B cell (primary cell): ENCODE results near the gene PDC. TPM values are rescaled to one million over a fixed set of nuclear protein-coding genes. Genes with fewer than 3 reads are reported as not detected.

Experiments
- ATAC-seq: fragments of 200-7000 bp; cut with Tn5 transposase; one replicate; pipeline ENCODE4 v1.10.0; 2021; ENCODE audit warnings: low read depth, mild to moderate bottlenecking, moderate number of reproducible peaks, moderate library complexity
- CTCF ChIA-PET: fragments of 350-600 bp; sonication (Branson Sonifier 250); formaldehyde crosslinking; loops from one replicate; lab custom pipeline; 2021; ENCODE audit warnings: antibody characterized with exemption, inconsistent platforms; lab: Charles Lee
- POLR2A ChIA-PET: fragments of 350-600 bp; sonication (Branson Sonifier 250); formaldehyde crosslinking; loops from one replicate; lab custom pipeline; 2021; ENCODE audit warnings: antibody characterized with exemption; lab: Charles Lee
- DNase-seq: peaks from one replicate; pipeline ENCODE4 v3.0.0; 2013
- H2AFZ ChIP-seq: 2 replicates; pipeline ENCODE4 v1.6.1; 2012; ENCODE audit warnings: mild to moderate bottlenecking, low read depth, low read length; ENCODE audit not compliant: insufficient read depth, poor library complexity, severe bottlenecking
- H3K27ac ChIP-seq, 2 donors: 1 replicate in 1 of 2; 2 replicates in 1 of 2; pipeline ENCODE4 v1.5.1; 2012 to 2013; ENCODE audit warnings: low read length in 2 of 2, mild to moderate bottlenecking in 2 of 2, moderate library complexity in 1 of 2
- H3K27me3 ChIP-seq, 4 experiments: fragments of 200-600 bp in 1 of 4; sonication (generic) in 1 of 4; replicated peaks in 1 of 4; 1 replicate in 2 of 4; 2 replicates in 2 of 4; pipeline versions ENCODE4 v1.6.1 to v1.7.0; 2013 to 2016; ENCODE audit warnings: low read length in 3 of 4, mild to moderate bottlenecking in 2 of 4, mixed read lengths in 1 of 4, moderate library complexity in 1 of 4; ENCODE audit not compliant: insufficient read depth in 4 of 4, control insufficient read depth in 3 of 4; ENCODE audit errors: control extremely low read depth in 1 of 4
- H3K36me3 ChIP-seq, 2 experiments: replicated peaks in 1 of 2; 1 replicate in 1 of 2; 2 replicates in 1 of 2; pipeline versions ENCODE4 v1.6.1 to v1.7.1; 2013; ENCODE audit warnings: low read length in 1 of 2; ENCODE audit not compliant: insufficient read depth in 2 of 2, control insufficient read depth in 1 of 2; ENCODE audit errors: control extremely low read depth in 1 of 2, extremely low read depth in 1 of 2
- H3K4me1 ChIP-seq, 2 donors: fragments of 200-600 bp in 1 of 2; sonication (generic) in 1 of 2; 1 replicate in 1 of 2; 2 replicates in 1 of 2; pipeline versions ENCODE4 v1.5.1 to v1.6.1; 2013 to 2017; ENCODE audit warnings: low read length in 2 of 2; ENCODE audit not compliant: control insufficient read depth in 2 of 2, insufficient read depth in 2 of 2
- H3K4me2 ChIP-seq: replicated peaks from 2 replicates; pipeline ENCODE3; 2012; ENCODE audit warnings: mild to moderate bottlenecking, low read depth, low read length; ENCODE audit not compliant: poor library complexity, severe bottlenecking
- H3K4me3 ChIP-seq, 5 experiments: fragments of 200-600 bp in 1 of 5; sonication (generic) in 1 of 5; 1 replicate in 3 of 5; 2 replicates in 2 of 5; pipeline versions ENCODE4 v1.5.1 to v1.7.0; 2011 to 2016; ENCODE audit warnings: low read length in 4 of 5, mild to moderate bottlenecking in 4 of 5, low read depth in 2 of 5, control low read depth in 1 of 5, moderate library complexity in 1 of 5; ENCODE audit not compliant: insufficient read depth in 1 of 5; ENCODE audit errors: control extremely low read depth in 1 of 5, extremely low read depth in 1 of 5
- H3K79me2 ChIP-seq: fragments of 200-600 bp; sonication (generic); one replicate; pipeline ENCODE4 v1.6.0; 2016; ENCODE audit warnings: low read length; ENCODE audit not compliant: control insufficient read depth, insufficient read depth
- H3K9ac ChIP-seq: fragments of 200-600 bp; sonication (generic); 2 replicates; pipeline ENCODE4 v1.6.1; 2017; ENCODE audit warnings: mild to moderate bottlenecking, low read length, moderate library complexity
- H3K9me3 ChIP-seq, 3 donors: one replicate each; pipeline versions ENCODE4 v1.6.1 to v1.7.1; 2013; ENCODE audit warnings: low read length in 2 of 3; ENCODE audit not compliant: control insufficient read depth in 2 of 3, insufficient read depth in 1 of 3; ENCODE audit errors: control extremely low read depth in 1 of 3
- H4K20me1 ChIP-seq: 2 replicates; pipeline ENCODE4 v1.6.0; 2012; ENCODE audit warnings: mild to moderate bottlenecking, low read length; ENCODE audit not compliant: insufficient read depth, control insufficient read depth, poor library complexity, severe bottlenecking
- H3K27ac Mint-ChIP-seq: one replicate; pipeline ENCODE4 v1.8.0; 2021; ENCODE audit warnings: mixed read lengths
- H3K27me3 Mint-ChIP-seq: one replicate; pipeline ENCODE4 v1.8.0; 2021; ENCODE audit warnings: mixed read lengths
- H3K4me1 Mint-ChIP-seq: one replicate; pipeline ENCODE4 v1.8.0; 2021; ENCODE audit warnings: mixed read lengths
- H3K4me3 Mint-ChIP-seq: one replicate; pipeline ENCODE4 v1.8.0; 2021; ENCODE audit warnings: mixed read lengths
- H3K9me3 Mint-ChIP-seq: one replicate; pipeline ENCODE4 v1.8.0; 2022; ENCODE audit warnings: mixed read lengths; ENCODE audit not compliant: insufficient read depth
- CTCF ChIP-seq: fragments of 200-600 bp; IDR thresholded peaks from one replicate; pipeline ENCODE4 v1.8.0; 2022; ENCODE audit warnings: antibody characterized with exemption, mild to moderate bottlenecking
- EZH2 ChIP-seq: IDR thresholded peaks from 2 replicates; pipeline ENCODE4 v1.6.1; 2012; ENCODE audit warnings: borderline replicate concordance, low read depth, mild to moderate bottlenecking, moderate library complexity, low read length; ENCODE audit not compliant: insufficient read depth, poor library complexity, severe bottlenecking
- WGBS: methylation state at CpG from one replicate; pipeline ENCODE4 v1.1.5; 2013; ENCODE audit warnings: missing lambda C conversion rate; ENCODE audit not compliant: insufficient coverage; 5-methylcytosine and 5-hydroxymethylcytosine counted together
- intact Hi-C: fragments of 100-400 bp; cut with micrococcal nuclease; formaldehyde crosslinking; loops from one replicate; pipeline ENCODE4 v1.10.0; 2022
- polyA plus RNA-seq: library from polyadenylated mRNA; depleted of rRNA; stranded (reverse); fragments of >200 nt; gene quantifications from 2 replicates; pipeline ENCODE4 v1.2.3, GENCODE V29; 2012
- total RNA-seq, 2 donors: library from RNA; stranded (reverse); fragments of 120-200 nt in 1 of 2; gene quantifications; 1 replicate in 1 of 2; 2 replicates in 1 of 2; pipeline versions ENCODE4 v1.2.3 to v1.2.4, GENCODE V29; 2013 to 2022

The PDC gene
- total and polyA plus RNA-seq, 2 donors (not counting 1 experiment from before 2014, with no cell fraction given), result not detected

DNA sequence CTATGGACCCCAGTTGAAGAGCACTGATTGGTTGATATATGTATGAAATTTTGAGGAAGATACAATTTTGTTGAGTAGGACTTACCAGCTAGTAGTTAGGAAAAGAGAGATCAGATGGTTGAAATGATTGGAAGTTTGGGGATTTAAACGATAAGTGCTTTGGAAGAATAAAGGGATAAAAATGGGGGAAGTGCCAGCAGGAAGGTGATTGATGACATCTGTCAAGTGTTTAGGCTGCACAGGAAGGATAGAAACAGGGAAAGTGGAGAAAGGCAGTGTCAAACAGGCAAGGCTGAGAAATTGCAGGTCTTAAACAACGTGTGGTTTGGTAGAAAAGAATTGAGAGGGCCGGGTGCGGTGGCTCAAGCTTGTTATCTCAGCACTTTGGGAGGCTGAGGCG is 22.3 kb downstream of the PDC start:
- H2AFZ ChIP-seq, result no peak overlapping the region
- H3K79me2 ChIP-seq, result no peaks in the 10 kb centered on the region
- Mint-ChIP-seq H3K4me3 (no peak overlapping the region), H3K27ac (no peak overlapping the region), H3K4me1 (no peaks in the 10 kb centered on the region), H3K27me3 (no peaks in the 10 kb centered on the region), H3K9me3 (no peaks in the 10 kb centered on the region)
- H3K9ac ChIP-seq, result no peak overlapping the region
- WGBS, result 82% methylated on average over 5 of the region's 5 CpGs
- no peak for TF ChIP-seq CTCF
- no peak for TF ChIP-seq EZH2
- no peaks in the 10 kb centered on the region for H4K20me1 ChIP-seq
- no peaks in the 10 kb centered on the region for H3K4me1 ChIP-seq
- H3K4me2 ChIP-seq, result no peak overlapping the region
- no peak overlapping the region for H3K4me3 ChIP-seq
- intact Hi-C loops, result no loop called here
- no peaks in the 10 kb centered on the region for H3K27me3 ChIP-seq
- ATAC-seq (no peak), DNase-seq (no peak)
- CTCF ChIA-PET, result no interaction called here
- no peaks in the 10 kb centered on the region for H3K9me3 ChIP-seq
- H3K27ac ChIP-seq, result no peak overlapping the region
- H3K36me3 ChIP-seq, result no peaks in the 10 kb centered on the region
- POLR2A ChIA-PET, result no interaction called here

GRCh38 chr1:186435336-186435735 is 25.6 kb downstream of the PDC start:
- POLR2A ChIA-PET, result no interaction called here
- H3K4me3 ChIP-seq, result no peak overlapping the region
- Mint-ChIP-seq H3K4me3 (no peak overlapping the region), H3K4me1 (no peaks in the 10 kb centered on the region), H3K27me3 (no peaks in the 10 kb centered on the region), H3K27ac (no peak overlapping the region), H3K9me3 (no peaks in the 10 kb centered on the region)
- no peaks in the 10 kb centered on the region for H3K36me3 ChIP-seq
- no peak overlapping the region for H3K27ac ChIP-seq
- TF ChIP-seq EZH2 (no peak), CTCF (no peak)
- no peaks in the 10 kb centered on the region for H3K27me3 ChIP-seq
- intact Hi-C loops, result no loop called here
- no peaks in the 10 kb centered on the region for H3K9me3 ChIP-seq
- DNase-seq, result no peak
- no peak for ATAC-seq
- no peak overlapping the region for H3K9ac ChIP-seq
- no peak overlapping the region for H2AFZ ChIP-seq
- WGBS, result no CpG with 5 or more reads among the region's 1 CpG
- no peaks in the 10 kb centered on the region for H3K4me1 ChIP-seq
- CTCF ChIA-PET, result no interaction called here
- no peaks in the 10 kb centered on the region for H3K79me2 ChIP-seq
- H4K20me1 ChIP-seq, result no peaks in the 10 kb centered on the region
- H3K4me2 ChIP-seq, result no peak overlapping the region
